HG02973 (cell line): ENCODE results near the gene NISCH.

Experiments used
- ATAC-seq: cut with Tn5 transposase; IDR thresholded peaks from one replicate; pipeline ENCODE4 v1.9.1; 2021; ENCODE audit warnings: moderate library complexity; ENCODE audit not compliant: unreplicated experiment

The NISCH gene

GRCh38 chr3:52536112-52536368 lies 80.6 kb downstream of the NISCH start:
- ATAC-seq = no peak

- peak; percentile 83 for ATAC-seq
These were observed 81.2 kb downstream of the NISCH start, which contains the start of gene UQCC5 for GRCh38 chr3:52536369-52537164. UQCC5 (plus strand) TSS chr3:52536605; CDS start chr3:52536756, 151 bp downstream.

GRCh38 chr3:52537165-52537620 lies 81.8 kb downstream of the NISCH start:
- no peak for ATAC-seq

- ATAC-seq = no peak
These were observed 82.5 kb downstream of the NISCH start for GRCh38 chr3:52537726-52538421.

- ATAC-seq = no peak
These were observed 83.7 kb downstream of the NISCH start for GRCh38 chr3:52539010-52539653.

- no peak for ATAC-seq
These were observed 85.6 kb downstream of the NISCH start for GRCh38 chr3:52541050-52541449.
